K562 (cell line): ENCODE data around the gene NPNT.

ENCODE experiments used
- CTCF ChIP-seq, 3 experiments: IDR thresholded peaks in 2 of 3; conservative IDR thresholded peaks in 1 of 3; 2 replicates each; pipeline ENCODE4 v1.5.1; 2011 to 2012; ENCODE audit warnings: low read length in 3 of 3, mild to moderate bottlenecking in 3 of 3, control low read depth in 2 of 3, improper control_type of control experiment in 1 of 3, inconsistent platforms in 1 of 3, low read depth in 1 of 3, mixed read lengths in 1 of 3, moderate library complexity in 1 of 3; ENCODE audit not compliant: insufficient read depth in 2 of 3
- E2F6 ChIP-seq, 2 experiments: IDR thresholded peaks; 2 replicates each; pipeline ENCODE4 v1.6.1; 2011; ENCODE audit warnings: borderline replicate concordance in 1 of 2, control low read depth in 1 of 2, low read depth in 1 of 2, low read length in 1 of 2, mild to moderate bottlenecking in 1 of 2, mixed read lengths in 1 of 2, moderate library complexity in 1 of 2; ENCODE audit not compliant: insufficient read depth in 1 of 2, insufficient read length in 1 of 2, poor library complexity in 1 of 2, severe bottlenecking in 1 of 2; ENCODE audit errors: extremely low read depth in 1 of 2
- GABPB1 ChIP-seq: sonication (generic); formaldehyde crosslinking; IDR thresholded peaks from 2 replicates; pipeline ENCODE4 v1.8.0; 2022; ENCODE audit warnings: mild to moderate bottlenecking, missing genetic modification reagents
- HDAC1 ChIP-seq, 2 experiments: fragments of 450-650 bp; IDR thresholded peaks; 2 replicates each; pipeline ENCODE4 v1.6.1; 2016 to 2017; ENCODE audit warnings: inconsistent platforms in 1 of 2, mild to moderate bottlenecking in 1 of 2, moderate library complexity in 1 of 2
- KAT7 ChIP-seq: sonication (generic); formaldehyde crosslinking; IDR thresholded peaks from 2 replicates; pipeline ENCODE4 v1.8.0; 2022; ENCODE audit warnings: missing genetic modification reagents, mild to moderate bottlenecking, borderline replicate concordance
- MYC ChIP-seq, 2 experiments: fragments of 250-450 bp in 1 of 2; sonication (Bioruptor Pico) in 1 of 2; IDR thresholded peaks; 2 replicates each; pipeline versions ENCODE4 v1.5.1 to v1.6.1; 2012 to 2021; ENCODE audit warnings: low read depth in 2 of 2, borderline replicate concordance in 1 of 2, improper control_type of control experiment in 1 of 2, low read length in 1 of 2, mild to moderate bottlenecking in 1 of 2, moderate library complexity in 1 of 2
- POLR2A ChIP-seq: fragments of 450-650 bp; conservative IDR thresholded peaks from 2 replicates; pipeline ENCODE4 v1.6.1; 2016
- REST ChIP-seq, 2 experiments: fragments of 450-650 bp; formaldehyde crosslinking in 1 of 2; IDR thresholded peaks; 2 replicates each; pipeline versions ENCODE4 v1.4.0 to v1.6.1; 2014 to 2020; ENCODE audit warnings: mild to moderate bottlenecking in 2 of 2, borderline replicate concordance in 1 of 2, low read depth in 1 of 2
- SMAD4 ChIP-seq: fragments of 250-450 bp; sonication (Bioruptor Pico); conservative IDR thresholded peaks from 2 replicates; pipeline ENCODE4 v1.8.0; 2021; ENCODE audit warnings: inconsistent platforms, mild to moderate bottlenecking, moderate library complexity
- SP1 ChIP-seq: sonication (generic); formaldehyde crosslinking; IDR thresholded peaks from 2 replicates; pipeline ENCODE4 v1.8.1; 2022; ENCODE audit warnings: mild to moderate bottlenecking, missing genetic modification reagents
- ZNF12 ChIP-seq: sonication (generic); formaldehyde crosslinking; IDR thresholded peaks from 2 replicates; pipeline ENCODE4 v1.4.0; 2020; ENCODE audit warnings: mild to moderate bottlenecking, missing genetic modification reagents
- ZNF740 ChIP-seq, 3 experiments: fragments of 200-800 bp in 1 of 3; sonication (Bioruptor generic) in 1 of 3; sonication (generic) in 1 of 3; formaldehyde crosslinking in 1 of 3; IDR thresholded peaks; 2 replicates each; pipeline versions ENCODE4 v1.6.1 to v1.8.0; 2016 to 2022; ENCODE audit warnings: mild to moderate bottlenecking in 2 of 3, missing compliant biosample characterization in 2 of 3, missing genetic modification characterization in 2 of 3, missing genetic modification reagents in 1 of 3

- TF ChIP-seq MYC (IDR thresholded peaks at IDR 0.05; ENCODE audit: low read depth, low read length) (no peak), MYC (CRISPR knock-in tag; IDR thresholded peaks at IDR 0.05; ENCODE audit: borderline replicate concordance, low read depth) (no peak), REST (IDR thresholded peaks at IDR 0.05; ENCODE audit: borderline replicate concordance) (no peak), REST (CRISPR knock-in tag; IDR thresholded peaks at IDR 0.05; ENCODE audit: low read depth) (no peak), CTCF (IDR thresholded peaks at IDR 0.05 in 2 of 3, conservative IDR thresholded peaks at IDR 0.05 in 1 of 3; ENCODE audit: insufficient read depth in 2 of 3, low read depth in 1 of 3, low read length in 3 of 3) (no peak), ZNF740 (CRISPR knock-in tag; IDR thresholded peaks at IDR 0.05) (no peak), ZNF740 (tag; IDR thresholded peaks at IDR 0.05) (no peak), SP1 (CRISPR knock-in tag) (no peak), ZNF12 (CRISPR knock-in tag) (no peak), KAT7 (CRISPR knock-in tag) (no peak), POLR2A (no peak), SMAD4 (CRISPR knock-in tag) (no peak), HDAC1 (IDR thresholded peaks at IDR 0.05) (no peak), E2F6 (IDR thresholded peaks at IDR 0.05; ENCODE audit: borderline replicate concordance in 1 of 2, extremely low read depth in 1 of 2, insufficient read depth in 1 of 2, insufficient read length in 1 of 2, low read depth in 1 of 2, low read length in 1 of 2, poor library complexity in 1 of 2, severe bottlenecking in 1 of 2) (no peak), GABPB1 (CRISPR knock-in tag) (no peak)
Measured at GRCh38 chr4:105950701-105951100, 55.4 kb downstream of the NPNT start.
